A172 (cell line): ENCODE data around the gene KDSR. TPM values are rescaled to one million over a fixed set of nuclear protein-coding genes. Genes with fewer than 3 reads are reported as not detected.

ENCODE experiments used
- DNase-seq: peaks from one replicate; pipeline ENCODE4 v3.0.0-alpha.2; 2015; ENCODE audit warnings: low spot score
- total RNA-seq: library from RNA; depleted of rRNA; stranded (reverse); fragments of >200 nt; shearing (Covaris generic); gene quantifications from 2 replicates; pipeline ENCODE4 v1.2.3, GENCODE V29; 2014; rRNA removed

Gene KDSR
- total RNA-seq, 1 experiment from 2014 or later, result 24.0 TPM

GRCh38 chr18:63284173-63284799 is 82.7 kb downstream of the KDSR start:
- DNase-seq, result no peak

DNA sequence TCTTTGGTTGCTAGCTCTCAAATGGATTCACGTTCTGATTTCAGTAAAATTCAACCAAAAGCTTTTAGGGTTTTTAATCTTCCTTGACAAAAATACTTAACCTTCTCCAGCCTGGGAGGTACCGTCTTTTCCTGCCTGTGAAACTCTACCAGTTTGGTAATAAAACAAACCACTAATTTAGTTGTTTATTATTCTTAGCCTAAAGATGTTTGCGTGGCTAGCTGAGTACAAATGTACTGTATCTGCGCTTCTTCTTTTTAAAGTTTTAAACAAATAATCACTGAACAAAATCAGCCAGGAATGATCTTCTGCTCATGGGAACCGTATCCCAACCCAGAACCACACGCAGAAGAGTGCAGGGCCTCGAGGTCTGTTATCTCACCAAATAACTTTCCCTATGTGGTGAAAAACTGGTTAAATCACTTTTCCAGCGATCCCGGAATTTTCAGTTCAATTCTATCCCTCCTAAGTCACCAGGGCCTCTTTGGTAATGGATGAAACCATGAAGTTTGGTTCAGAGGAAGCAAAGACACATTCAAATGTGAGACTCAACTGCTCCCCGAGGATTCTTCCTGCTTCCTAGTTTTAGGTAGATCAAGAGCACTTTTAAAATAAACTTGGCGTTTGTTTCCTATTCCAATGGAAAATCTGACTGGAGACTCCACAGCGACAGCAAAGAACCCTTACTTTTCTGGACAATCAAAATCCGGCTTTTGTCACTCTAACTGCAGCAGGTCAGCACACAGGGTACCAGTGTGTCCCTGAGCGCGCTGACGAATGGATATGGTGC is 83.5 kb downstream of the KDSR start:
- no peak for DNase-seq

DNA sequence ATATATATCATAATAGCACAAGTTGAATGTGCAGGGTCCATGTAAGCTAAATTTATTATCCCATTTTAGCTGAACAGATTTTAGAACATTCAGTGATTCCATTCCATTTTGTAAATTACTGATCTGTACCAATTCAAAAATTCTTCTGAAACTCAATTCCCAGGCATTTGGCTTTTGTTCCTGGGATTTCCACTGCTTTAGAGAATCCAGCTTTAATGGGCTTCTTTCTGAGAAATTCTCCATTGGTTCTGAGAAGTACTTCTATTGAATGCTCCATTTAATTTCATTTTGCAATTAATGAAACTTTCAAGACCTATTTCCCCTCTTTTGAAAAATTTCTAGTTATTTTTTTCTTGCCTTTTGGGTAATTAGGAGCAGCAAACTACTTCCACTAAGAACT is 84.2 kb downstream of the KDSR start:
- DNase-seq, result no peak

Other genes starting within 250 kb of the KDSR start
- gene BCL2, start 47.4 kb downstream of the KDSR start, total RNA-seq, result 2.5 and 3.7 TPM in 2 replicates
- 33.8 and 41.8 TPM in 2 replicates for gene VPS4B, start 55.3 kb upstream of the KDSR start, total RNA-seq
- 0.19 TPM in 1 of 2 replicates, not detected in the other for gene SERPINB5, start 109.8 kb upstream of the KDSR start, total RNA-seq
- gene SERPINB12, start 175.2 kb upstream of the KDSR start, total RNA-seq, result not detected in 2 replicates
- gene SERPINB13, start 220.1 kb upstream of the KDSR start, total RNA-seq, result not detected in 2 replicates